ACC112 (cell line): ENCODE measurements around the gene FCGR1A.
"Not testable (repeated sequence)": the region's sequence is repeated elsewhere in the genome, so short reads cannot be mapped to it uniquely, and the experiment has no call there.

Experiments
- H2AFZ ChIP-seq: fragments of 200-600 bp; sonication (generic); one replicate; pipeline ENCODE4 v1.6.0; 2017; ENCODE audit warnings: antibody characterized with exemption, low read length; ENCODE audit not compliant: unreplicated experiment
- H3K27ac ChIP-seq: fragments of 200-600 bp; sonication (generic); 2 replicates; pipeline ENCODE4 v1.5.1; 2014; ENCODE audit warnings: low read depth, mild to moderate bottlenecking, antibody characterized with exemption, low read length, moderate library complexity
- H3K27me3 ChIP-seq: fragments of 200-600 bp; sonication (generic); 2 replicates; pipeline ENCODE4 v1.6.1; 2014; ENCODE audit warnings: mild to moderate bottlenecking, antibody characterized with exemption, low read length, moderate library complexity, mixed read lengths; ENCODE audit not compliant: insufficient read depth
- H3K36me3 ChIP-seq: fragments of 200-600 bp; sonication (generic); 2 replicates; pipeline ENCODE4 v1.6.1; 2016; ENCODE audit warnings: mild to moderate bottlenecking, antibody characterized with exemption, low read length, moderate library complexity, mixed read lengths; ENCODE audit not compliant: insufficient read depth
- H3K4me1 ChIP-seq: fragments of 200-600 bp; sonication (generic); one replicate; pipeline ENCODE4 v1.6.1; 2016; ENCODE audit warnings: low read length, mixed read lengths; ENCODE audit not compliant: insufficient read depth, unreplicated experiment, control insufficient read depth
- H3K4me3 ChIP-seq: fragments of 200-600 bp; sonication (generic); 2 replicates; pipeline ENCODE4 v1.5.1; 2014; ENCODE audit warnings: mild to moderate bottlenecking, low read depth, low read length
- H3K79me2 ChIP-seq: fragments of 200-600 bp; sonication (generic); one replicate; pipeline ENCODE4 v1.6.0; 2016; ENCODE audit warnings: low read length; ENCODE audit not compliant: control insufficient read depth, unreplicated experiment, insufficient read depth

FCGR1A gene

GRCh38 chr1:149752186-149752585, 30.3 kb upstream of the FCGR1A start:
- H3K27me3 ChIP-seq, H3K36me3 ChIP-seq, H3K27ac ChIP-seq, H3K4me3 ChIP-seq, H3K4me1 ChIP-seq, H3K79me2 ChIP-seq, H2AFZ ChIP-seq: not testable (repeated sequence)

DNA sequence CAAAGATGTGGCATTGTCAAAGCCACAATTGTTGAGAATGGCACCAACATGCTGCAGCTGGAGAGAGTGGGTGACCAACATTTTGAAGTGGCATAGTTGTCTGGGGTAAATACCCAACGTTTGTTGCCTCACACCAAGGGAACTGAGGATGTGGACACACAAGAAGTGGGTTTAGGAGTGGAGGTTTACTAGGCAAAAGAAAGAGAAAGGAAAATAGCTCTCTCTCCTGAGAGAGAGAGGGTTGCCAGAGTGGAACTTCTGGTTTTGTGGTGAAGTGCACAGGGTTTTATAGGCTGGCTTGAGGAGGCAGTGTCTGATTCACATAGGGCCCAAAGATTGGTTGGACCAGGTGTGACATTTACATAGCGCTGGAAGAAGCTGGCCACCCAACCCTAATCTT, 29.0 kb upstream of the FCGR1A start:
- not testable (repeated sequence) for H3K27ac ChIP-seq, H3K79me2 ChIP-seq, H3K36me3 ChIP-seq, H2AFZ ChIP-seq, H3K4me3 ChIP-seq, H3K27me3 ChIP-seq, H3K4me1 ChIP-seq

- H3K4me1 ChIP-seq, H3K27me3 ChIP-seq, H3K36me3 ChIP-seq, H3K4me3 ChIP-seq, H3K79me2 ChIP-seq, H2AFZ ChIP-seq, H3K27ac ChIP-seq: not testable (repeated sequence)
These were observed 27.2 kb upstream of the FCGR1A start for GRCh38 chr1:149755294-149755693.

DNA sequence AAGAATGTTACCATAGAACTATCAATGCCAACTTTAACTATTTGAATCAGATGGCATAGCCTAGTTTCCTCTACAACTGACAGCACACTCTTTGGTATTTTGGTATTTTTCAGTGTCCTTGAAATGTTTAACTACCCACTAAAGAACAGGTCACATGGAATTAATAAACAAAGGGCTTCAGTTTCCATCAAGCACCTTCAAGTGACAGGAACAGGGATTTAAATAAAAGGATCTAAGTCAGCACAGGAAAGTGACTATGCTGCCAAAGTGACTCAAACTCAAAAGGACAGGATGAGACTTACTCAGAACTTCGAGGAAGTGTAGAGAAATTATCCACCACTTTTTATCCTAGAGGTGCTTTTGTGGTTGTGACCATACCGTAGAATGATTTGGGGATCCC, 20.2 kb upstream of the FCGR1A start:
- H2AFZ ChIP-seq, H3K27me3 ChIP-seq, H3K36me3 ChIP-seq, H3K79me2 ChIP-seq, H3K27ac ChIP-seq, H3K4me1 ChIP-seq, H3K4me3 ChIP-seq: not testable (repeated sequence)

DNA sequence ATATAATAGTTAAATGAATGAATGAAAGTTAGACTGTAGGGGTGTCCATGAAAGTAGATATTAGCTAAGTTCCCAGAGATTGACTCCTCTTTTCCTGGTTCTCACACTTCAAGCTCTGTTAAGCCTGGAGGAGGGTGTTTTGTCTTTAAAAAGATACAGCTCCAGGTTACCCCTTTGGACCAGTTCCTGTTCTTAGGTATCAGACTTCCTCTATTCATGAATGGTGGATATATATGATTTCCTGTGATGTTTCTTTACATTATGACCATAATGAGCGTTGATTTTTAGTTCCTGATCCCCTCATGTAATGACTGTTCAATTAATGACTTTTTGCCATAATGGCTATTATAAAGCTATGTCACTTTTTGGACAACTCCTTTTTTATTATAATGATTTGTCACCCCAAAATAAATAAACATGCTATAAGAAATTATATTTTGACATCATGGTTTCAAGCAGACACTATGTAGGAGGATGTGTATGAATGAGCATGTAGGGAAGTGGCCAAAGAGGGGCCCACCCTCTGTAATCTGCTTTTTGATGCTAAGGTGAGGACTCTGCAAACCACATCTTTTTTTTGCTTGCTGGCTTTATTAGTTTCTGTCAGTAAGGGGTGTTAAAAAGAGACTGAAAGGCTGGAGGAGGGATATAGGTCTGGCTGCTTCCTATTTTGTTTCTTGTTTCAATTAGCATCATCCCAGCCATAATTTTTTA, 18.2 kb upstream of the FCGR1A start:
- H3K4me3 ChIP-seq, H3K27ac ChIP-seq, H3K36me3 ChIP-seq, H3K79me2 ChIP-seq, H2AFZ ChIP-seq, H3K4me1 ChIP-seq, H3K27me3 ChIP-seq: not testable (repeated sequence)

DNA sequence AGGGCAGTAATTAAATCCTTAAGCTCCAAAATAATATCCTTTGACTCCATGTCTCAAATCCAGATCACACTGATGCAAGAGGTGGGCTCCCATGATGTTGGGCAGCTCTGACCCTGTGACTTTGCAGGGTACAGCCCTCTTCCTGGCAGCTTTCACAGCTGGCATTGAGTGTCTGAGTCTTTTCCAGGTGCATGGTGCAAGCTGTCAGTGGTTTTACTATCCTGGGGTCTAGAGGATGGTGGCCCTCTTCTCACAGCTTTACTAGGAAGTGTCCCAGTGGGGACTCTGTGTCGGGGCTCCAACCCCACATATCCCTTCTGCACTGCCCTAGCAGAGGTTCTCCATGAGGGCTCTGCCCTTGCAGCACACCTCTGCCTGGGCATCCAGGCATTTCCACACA, 16.3 kb upstream of the FCGR1A start:
- not testable (repeated sequence) for H3K4me1 ChIP-seq, H3K79me2 ChIP-seq, H3K36me3 ChIP-seq, H3K4me3 ChIP-seq, H2AFZ ChIP-seq, H3K27me3 ChIP-seq, H3K27ac ChIP-seq

DNA sequence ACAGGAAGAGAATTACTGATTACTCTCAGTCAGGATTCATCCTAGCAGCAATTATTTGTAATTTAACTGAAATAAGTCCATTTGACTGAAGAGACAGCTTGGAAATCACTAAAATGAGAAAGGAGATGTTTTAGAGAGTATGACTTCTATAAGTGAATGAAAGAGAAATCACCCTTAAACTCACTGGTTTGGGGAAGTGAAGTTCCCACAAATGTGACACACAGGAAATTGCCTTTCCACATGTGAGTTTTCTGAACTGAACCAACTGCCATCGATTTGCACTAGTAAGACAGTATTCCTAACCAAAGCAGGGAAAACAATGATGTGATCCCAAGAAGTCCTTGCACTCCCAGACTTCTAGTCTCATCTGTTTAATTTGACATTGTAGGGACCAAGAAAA, 13.3 kb upstream of the FCGR1A start:
- not testable (repeated sequence) for H3K36me3 ChIP-seq, H3K27me3 ChIP-seq, H3K79me2 ChIP-seq, H3K27ac ChIP-seq, H3K4me3 ChIP-seq, H2AFZ ChIP-seq, H3K4me1 ChIP-seq

DNA sequence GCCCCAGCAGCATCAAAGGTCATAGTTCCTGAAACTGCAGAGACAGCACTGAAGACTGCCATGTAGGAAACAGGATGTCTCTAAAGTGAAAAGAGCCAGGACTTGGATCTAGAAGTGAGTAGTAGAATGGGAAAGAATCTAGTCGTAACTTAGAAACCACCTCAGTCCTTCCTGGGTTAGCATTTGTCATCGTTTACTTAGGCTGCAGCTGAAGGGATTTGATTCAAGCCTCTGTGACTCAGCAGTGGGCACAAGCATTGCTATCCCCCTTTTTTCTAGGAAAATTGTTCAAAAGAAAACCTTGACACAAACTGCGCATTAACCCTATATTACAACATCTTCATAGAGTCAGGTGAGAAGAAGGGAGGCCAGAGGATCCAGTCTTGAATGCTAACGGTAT, 11.8 kb upstream of the FCGR1A start:
- not testable (repeated sequence) for H3K27me3 ChIP-seq, H3K79me2 ChIP-seq, H3K4me3 ChIP-seq, H2AFZ ChIP-seq, H3K36me3 ChIP-seq, H3K27ac ChIP-seq, H3K4me1 ChIP-seq

GRCh38 chr1:149771653-149772425, 10.7 kb upstream of the FCGR1A start:
- H2AFZ ChIP-seq, H3K79me2 ChIP-seq, H3K36me3 ChIP-seq, H3K27ac ChIP-seq, H3K4me3 ChIP-seq, H3K27me3 ChIP-seq, H3K4me1 ChIP-seq: not testable (repeated sequence)

DNA sequence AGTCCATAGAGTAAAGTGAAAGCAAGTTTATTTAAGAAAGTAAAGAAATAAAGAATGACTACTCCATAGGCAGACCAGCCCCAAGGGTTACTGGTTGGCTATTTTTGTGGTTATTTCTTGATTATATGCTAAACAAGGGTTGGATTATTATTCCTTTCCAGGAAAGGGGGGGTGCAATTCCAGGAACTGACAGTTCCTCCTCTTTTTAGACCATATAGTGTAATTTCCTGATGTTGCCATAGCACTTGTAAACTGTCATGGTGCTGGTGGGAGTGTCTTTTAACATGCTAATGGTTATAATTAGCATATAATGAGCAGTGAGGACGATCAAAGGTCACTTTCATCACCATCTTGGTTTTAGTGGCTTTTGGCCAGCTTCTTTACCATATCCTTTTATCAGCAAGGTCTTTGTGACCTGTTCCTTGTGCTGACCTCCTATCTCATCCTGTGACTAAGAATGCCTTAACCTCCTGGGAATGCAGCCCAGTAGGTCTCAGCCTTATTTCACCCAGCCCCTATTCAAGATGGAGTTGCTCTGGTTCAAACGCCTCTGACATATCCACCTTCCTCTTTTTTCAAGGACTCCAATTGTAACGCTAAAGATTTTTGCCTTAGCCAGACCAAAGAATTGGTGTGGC, 6.9 kb upstream of the FCGR1A start:
- not testable (repeated sequence) for H3K27ac ChIP-seq, H3K4me3 ChIP-seq, H3K36me3 ChIP-seq, H2AFZ ChIP-seq, H3K27me3 ChIP-seq, H3K4me1 ChIP-seq, H3K79me2 ChIP-seq

DNA sequence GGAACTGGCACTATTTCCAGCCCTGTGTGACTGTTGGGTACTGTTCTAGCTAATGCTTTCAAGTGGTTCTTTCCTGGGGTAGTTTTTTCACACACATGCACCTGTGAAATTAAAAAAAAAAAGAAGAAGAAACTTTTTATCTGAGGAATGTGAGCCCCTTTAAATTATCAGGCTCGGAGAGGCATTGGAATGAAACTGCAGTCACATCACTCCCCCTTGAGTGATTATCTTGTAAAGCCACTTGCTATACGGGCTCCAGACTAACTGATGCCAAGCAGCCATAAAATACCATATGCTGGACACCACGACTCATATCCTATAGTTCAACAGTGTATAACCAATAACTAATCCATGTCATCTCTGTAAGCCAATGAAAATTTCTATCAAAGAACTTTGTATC, 5.4 kb upstream of the FCGR1A start:
- not testable (repeated sequence) for H3K4me1 ChIP-seq, H3K36me3 ChIP-seq, H3K4me3 ChIP-seq, H3K79me2 ChIP-seq, H3K27me3 ChIP-seq, H2AFZ ChIP-seq, H3K27ac ChIP-seq
